WTC11 (cell line): ENCODE data around the gene BMP6. TPM values are rescaled to one million over a fixed set of nuclear protein-coding genes. Genes with fewer than 3 reads are reported as not detected.

Experiments
- ATAC-seq: fragments of 200-7000 bp; cut with Tn5 transposase; 2 replicates; pipeline ENCODE4 v1.10.0; 2021; ENCODE audit warnings: mild to moderate bottlenecking, moderate library complexity
- CTCF ChIA-PET: fragments of 300-600 bp; sonication (Branson Sonifier 250); formaldehyde crosslinking; loops from one replicate; lab custom pipeline; 2021; ENCODE audit warnings: antibody characterized with exemption; lab: Charles Lee
- POLR2A ChIA-PET: fragments of 350-600 bp; sonication (Branson Sonifier 250); formaldehyde crosslinking; loops from one replicate; lab custom pipeline; 2021; ENCODE audit warnings: antibody characterized with exemption; lab: Charles Lee
- DNase-seq: peaks from one replicate; pipeline ENCODE4 v3.0.0; 2021; ENCODE audit warnings: low spot score
- H3K27ac Mint-ChIP-seq: 2 replicates; pipeline ENCODE4 v1.8.0; 2021; ENCODE audit warnings: mixed read lengths
- H3K27me3 Mint-ChIP-seq: 2 replicates; pipeline ENCODE4 v1.8.0; 2021; ENCODE audit warnings: low read depth, mild to moderate bottlenecking, moderate library complexity, mixed read lengths
- H3K36me3 Mint-ChIP-seq: 2 replicates; pipeline ENCODE4 v1.8.0; 2021; ENCODE audit warnings: mixed read lengths
- H3K4me1 Mint-ChIP-seq: 2 replicates; pipeline ENCODE4 v1.8.0; 2022; ENCODE audit warnings: mixed read lengths
- H3K4me3 Mint-ChIP-seq: 2 replicates; pipeline ENCODE4 v1.8.0; 2021; ENCODE audit warnings: mild to moderate bottlenecking, moderate library complexity, mixed read lengths
- H3K9me3 Mint-ChIP-seq: 2 replicates; pipeline ENCODE4 v1.8.0; 2021; ENCODE audit warnings: mixed read lengths
- CTCF ChIP-seq: fragments of 200-600 bp; IDR thresholded peaks from 2 replicates; pipeline ENCODE4 v1.8.0; 2022; ENCODE audit warnings: antibody characterized with exemption
- FOXP4 ChIP-seq: sonication (generic); formaldehyde crosslinking; IDR thresholded peaks from 2 replicates; pipeline ENCODE4 v1.8.0; 2022; ENCODE audit warnings: mild to moderate bottlenecking, missing genetic modification reagents
- GABPB1 ChIP-seq: sonication (generic); formaldehyde crosslinking; IDR thresholded peaks from 2 replicates; pipeline ENCODE4 v1.8.1; 2023; ENCODE audit warnings: mild to moderate bottlenecking, missing genetic modification reagents
- GRHL2 ChIP-seq: fragments of 250-450 bp; sonication (Bioruptor Pico); IDR thresholded peaks from 2 replicates; pipeline ENCODE4 v1.8.0; 2022; ENCODE audit warnings: mild to moderate bottlenecking, moderate library complexity; ENCODE audit not compliant: insufficient replicate concordance, severe bottlenecking
- IRF1 ChIP-seq: sonication (generic); formaldehyde crosslinking; IDR thresholded peaks from 2 replicates; pipeline ENCODE4 v1.8.0; 2023; ENCODE audit warnings: missing genetic modification reagents
- MAX ChIP-seq: sonication (generic); formaldehyde crosslinking; IDR thresholded peaks from 2 replicates; pipeline ENCODE4 v1.8.0; 2022; ENCODE audit warnings: mild to moderate bottlenecking, missing genetic modification reagents
- MYBL2 ChIP-seq: sonication (generic); formaldehyde crosslinking; IDR thresholded peaks from 2 replicates; pipeline ENCODE4 v1.8.1; 2023; ENCODE audit warnings: mild to moderate bottlenecking, moderate library complexity, missing genetic modification reagents
- NFE2L1 ChIP-seq: sonication (generic); formaldehyde crosslinking; IDR thresholded peaks from 2 replicates; pipeline ENCODE4 v1.8.1; 2023; ENCODE audit warnings: missing genetic modification reagents
- NFYB ChIP-seq: sonication (generic); formaldehyde crosslinking; conservative IDR thresholded peaks from 2 replicates; pipeline ENCODE4 v1.8.0; 2022; ENCODE audit warnings: low read depth, missing genetic modification reagents
- NR1H2 ChIP-seq: sonication (generic); formaldehyde crosslinking; IDR thresholded peaks from 2 replicates; pipeline ENCODE4 v1.9.0; 2021; ENCODE audit warnings: mild to moderate bottlenecking, moderate library complexity, missing genetic modification reagents
- NR2C2 ChIP-seq: sonication (generic); formaldehyde crosslinking; IDR thresholded peaks from 2 replicates; pipeline ENCODE4 v1.8.0; 2022; ENCODE audit warnings: mild to moderate bottlenecking, missing genetic modification reagents
- NR3C1 ChIP-seq: sonication (generic); formaldehyde crosslinking; conservative IDR thresholded peaks from 2 replicates; pipeline ENCODE4 v1.8.1; 2023; ENCODE audit warnings: low read depth, mild to moderate bottlenecking, missing genetic modification reagents
- ZNF219 ChIP-seq: sonication (generic); formaldehyde crosslinking; IDR thresholded peaks from 2 replicates; pipeline ENCODE4 v1.8.0; 2023; ENCODE audit warnings: missing genetic modification reagents, mild to moderate bottlenecking, borderline replicate concordance
- ZNF232 ChIP-seq: sonication (generic); formaldehyde crosslinking; IDR thresholded peaks from 2 replicates; pipeline ENCODE4 v1.8.0; 2022; ENCODE audit warnings: mild to moderate bottlenecking, missing genetic modification reagents
- ZNF317 ChIP-seq: sonication (generic); formaldehyde crosslinking; IDR thresholded peaks from 2 replicates; pipeline ENCODE4 v1.8.1; 2023; ENCODE audit warnings: low read depth, mild to moderate bottlenecking, moderate library complexity, missing genetic modification reagents, borderline replicate concordance
- total RNA-seq: library from RNA; stranded (reverse); gene quantifications from 3 replicates; pipeline ENCODE4 v1.2.3, GENCODE V29; 2021
- TF ChIP-seq, protein P1 (sequence below): fragments of 250-450 bp; sonication (Bioruptor Pico); IDR thresholded peaks from 2 replicates; pipeline ENCODE4 v1.9.0; 2021; ENCODE audit warnings: mild to moderate bottlenecking
- TF ChIP-seq, protein P2 (sequence below): sonication (generic); formaldehyde crosslinking; IDR thresholded peaks from 2 replicates; pipeline ENCODE4 v1.8.0; 2023; ENCODE audit warnings: mild to moderate bottlenecking, missing genetic modification reagents
- TF ChIP-seq, protein P3 (sequence below): fragments of 250-450 bp; sonication (Bioruptor Pico); IDR thresholded peaks from 2 replicates; pipeline ENCODE4 v1.9.0; 2021; ENCODE audit warnings: moderate library complexity, mild to moderate bottlenecking, inconsistent platforms, borderline replicate concordance

BMP6 gene
- total RNA-seq, 1 experiment from 2014 or later, result 1.0 TPM

GRCh38 chr6:7732228-7732627, 6.3 kb downstream of the BMP6 start:
- DNase-seq (no peak), ATAC-seq (no peak)
- Mint-ChIP-seq H3K36me3 (no peaks in the 10 kb centered on the region), H3K9me3 (no peaks in the 10 kb centered on the region), H3K4me1 (peaks cover 35% of the 10 kb centered on the region), H3K4me3 (no peak overlapping the region), H3K27ac (no peak overlapping the region), H3K27me3 (peaks cover 38% of the 10 kb centered on the region)
- ChIA-PET CTCF (interaction anchor here (0.6 kb wide), 1 partner anchor 25 kb away, joined by 3 read pairs; no protein-coding TSS in a partner anchor), POLR2A (no interaction called here)
- TF ChIP-seq GABPB1 (CRISPR knock-in tag), result no peak
- TF ChIP-seq CTCF, result no peak
- no peak for TF ChIP-seq NFE2L1 (CRISPR knock-in tag)
- TF ChIP-seq ZNF232 (CRISPR knock-in tag), result no peak
- TF ChIP-seq NFYB (CRISPR knock-in tag), result no peak
- no peak for TF ChIP-seq IRF1 (CRISPR knock-in tag)
- no peak for TF ChIP-seq NR3C1
- no peak for TF ChIP-seq NR1H2 (CRISPR knock-in tag)
- no peak for TF ChIP-seq ZNF219 (CRISPR knock-in tag)
- TF ChIP-seq, protein P1, sequence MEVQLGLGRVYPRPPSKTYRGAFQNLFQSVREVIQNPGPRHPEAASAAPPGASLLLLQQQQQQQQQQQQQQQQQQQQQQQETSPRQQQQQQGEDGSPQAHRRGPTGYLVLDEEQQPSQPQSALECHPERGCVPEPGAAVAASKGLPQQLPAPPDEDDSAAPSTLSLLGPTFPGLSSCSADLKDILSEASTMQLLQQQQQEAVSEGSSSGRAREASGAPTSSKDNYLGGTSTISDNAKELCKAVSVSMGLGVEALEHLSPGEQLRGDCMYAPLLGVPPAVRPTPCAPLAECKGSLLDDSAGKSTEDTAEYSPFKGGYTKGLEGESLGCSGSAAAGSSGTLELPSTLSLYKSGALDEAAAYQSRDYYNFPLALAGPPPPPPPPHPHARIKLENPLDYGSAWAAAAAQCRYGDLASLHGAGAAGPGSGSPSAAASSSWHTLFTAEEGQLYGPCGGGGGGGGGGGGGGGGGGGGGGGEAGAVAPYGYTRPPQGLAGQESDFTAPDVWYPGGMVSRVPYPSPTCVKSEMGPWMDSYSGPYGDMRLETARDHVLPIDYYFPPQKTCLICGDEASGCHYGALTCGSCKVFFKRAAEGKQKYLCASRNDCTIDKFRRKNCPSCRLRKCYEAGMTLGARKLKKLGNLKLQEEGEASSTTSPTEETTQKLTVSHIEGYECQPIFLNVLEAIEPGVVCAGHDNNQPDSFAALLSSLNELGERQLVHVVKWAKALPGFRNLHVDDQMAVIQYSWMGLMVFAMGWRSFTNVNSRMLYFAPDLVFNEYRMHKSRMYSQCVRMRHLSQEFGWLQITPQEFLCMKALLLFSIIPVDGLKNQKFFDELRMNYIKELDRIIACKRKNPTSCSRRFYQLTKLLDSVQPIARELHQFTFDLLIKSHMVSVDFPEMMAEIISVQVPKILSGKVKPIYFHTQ (CRISPR knock-in tag), result no peak
- TF ChIP-seq, protein P2, sequence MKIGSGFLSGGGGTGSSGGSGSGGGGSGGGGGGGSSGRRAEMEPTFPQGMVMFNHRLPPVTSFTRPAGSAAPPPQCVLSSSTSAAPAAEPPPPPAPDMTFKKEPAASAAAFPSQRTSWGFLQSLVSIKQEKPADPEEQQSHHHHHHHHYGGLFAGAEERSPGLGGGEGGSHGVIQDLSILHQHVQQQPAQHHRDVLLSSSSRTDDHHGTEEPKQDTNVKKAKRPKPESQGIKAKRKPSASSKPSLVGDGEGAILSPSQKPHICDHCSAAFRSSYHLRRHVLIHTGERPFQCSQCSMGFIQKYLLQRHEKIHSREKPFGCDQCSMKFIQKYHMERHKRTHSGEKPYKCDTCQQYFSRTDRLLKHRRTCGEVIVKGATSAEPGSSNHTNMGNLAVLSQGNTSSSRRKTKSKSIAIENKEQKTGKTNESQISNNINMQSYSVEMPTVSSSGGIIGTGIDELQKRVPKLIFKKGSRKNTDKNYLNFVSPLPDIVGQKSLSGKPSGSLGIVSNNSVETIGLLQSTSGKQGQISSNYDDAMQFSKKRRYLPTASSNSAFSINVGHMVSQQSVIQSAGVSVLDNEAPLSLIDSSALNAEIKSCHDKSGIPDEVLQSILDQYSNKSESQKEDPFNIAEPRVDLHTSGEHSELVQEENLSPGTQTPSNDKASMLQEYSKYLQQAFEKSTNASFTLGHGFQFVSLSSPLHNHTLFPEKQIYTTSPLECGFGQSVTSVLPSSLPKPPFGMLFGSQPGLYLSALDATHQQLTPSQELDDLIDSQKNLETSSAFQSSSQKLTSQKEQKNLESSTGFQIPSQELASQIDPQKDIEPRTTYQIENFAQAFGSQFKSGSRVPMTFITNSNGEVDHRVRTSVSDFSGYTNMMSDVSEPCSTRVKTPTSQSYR, result no peak
- no peak for TF ChIP-seq NR2C2 (CRISPR knock-in tag)
- no peak for TF ChIP-seq ZNF317 (CRISPR knock-in tag)
- TF ChIP-seq MAX, result no peak
- TF ChIP-seq GRHL2, result no peak
- no peak for TF ChIP-seq FOXP4 (CRISPR knock-in tag)
- TF ChIP-seq, protein P3, sequence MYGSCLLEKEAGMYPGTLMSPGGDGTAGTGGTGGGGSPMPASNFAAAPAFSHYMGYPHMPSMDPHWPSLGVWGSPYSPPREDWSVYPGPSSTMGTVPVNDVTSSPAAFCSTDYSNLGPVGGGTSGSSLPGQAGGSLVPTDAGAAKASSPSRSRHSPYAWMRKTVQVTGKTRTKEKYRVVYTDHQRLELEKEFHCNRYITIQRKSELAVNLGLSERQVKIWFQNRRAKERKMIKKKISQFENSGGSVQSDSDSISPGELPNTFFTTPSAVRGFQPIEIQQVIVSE (CRISPR knock-in tag), result no peak
- no peak for TF ChIP-seq MYBL2 (CRISPR knock-in tag)
